ENCODE data around the gene SLC16A11. TPM values are rescaled to one million over a fixed set of nuclear protein-coding genes. Genes with fewer than 3 reads are reported as not detected.
A peak's percentile ranks its signal among the peaks of the same experiment; 100 is the strongest.

Gene SLC16A11
- total and polyA plus RNA-seq, 9 of the 15 experiments (the other 6 are each of a cell fraction or from before 2014, with no cell fraction given): not detected

DNA sequence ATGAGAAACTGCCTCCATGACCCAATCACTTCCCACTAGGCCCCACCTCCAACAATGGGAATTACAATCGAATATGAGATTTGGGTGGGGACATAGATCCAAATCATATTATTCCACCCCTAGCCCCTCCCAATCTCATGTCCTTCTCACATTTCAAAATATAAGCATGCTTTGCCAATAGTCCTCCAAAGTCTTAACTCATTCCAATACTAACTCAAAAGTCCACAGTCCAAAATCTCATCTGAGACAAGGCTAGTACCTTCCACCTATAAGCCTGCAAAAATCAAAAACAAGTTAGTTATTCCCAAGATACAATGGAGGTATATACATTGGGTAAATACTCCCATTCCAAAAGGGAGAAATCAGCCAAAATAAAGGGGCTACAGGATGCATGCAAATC lies 23.3 kb upstream of the SLC16A11 start:
- Histone ChIP-seq H3K27ac (ENCODE audit: extremely low read depth, low read depth, low read length) (no peak overlapping the region), H3K4me1 (replicated peaks in 1 of 2; ENCODE audit: control insufficient read depth in 2 of 2, insufficient read depth in 2 of 2, low read length in 2 of 2) (no peaks in the 10 kb centered on the region), H4K20me1 (replicated peaks; ENCODE audit: control insufficient read depth, insufficient read depth, low read length) (no peaks in the 10 kb centered on the region), H3K27me3 (ENCODE audit: control insufficient read depth in 2 of 2, insufficient read depth in 2 of 2, low read length in 2 of 2) (peaks cover 0 to 48% of the 10 kb centered on the region in 2 experiments), H2AFZ (ENCODE audit: low read depth, low read length) (no peak overlapping the region), H3K9me3 (replicated peaks; ENCODE audit: control insufficient read depth, insufficient read depth, low read depth, low read length) (no peaks in the 10 kb centered on the region), H3K36me3 (ENCODE audit: control insufficient read depth, insufficient read depth, low read length) (no peaks in the 10 kb centered on the region), H3K9ac (ENCODE audit: insufficient read depth in 1 of 2, low read depth in 2 of 2, low read length in 2 of 2) (no peak overlapping the region), H3K4me3 (no peak overlapping the region), H3K79me2 (ENCODE audit: control insufficient read depth, insufficient read depth, low read length) (no peaks in the 10 kb centered on the region), H3K9me1 (ENCODE audit: control insufficient read depth, insufficient read depth, low read length) (no peaks in the 10 kb centered on the region), H3K4me2 (ENCODE audit: insufficient read depth, low read length) (no peak overlapping the region)
- no peak for ATAC-seq
- WGBS (ENCODE audit: insufficient coverage, low coverage, missing lambda C conversion rate): 0% methylated on average over 1 of the region's 1 CpG
- no TSS peak for BruUV-seq (replicated peaks)
- ChIA-PET CTCF (ENCODE audit: low intra/inter-chr PET ratio) (no interaction called here), POLR2A (interaction anchor here (0.5 kb wide), 1 partner anchor 419 kb away, joined by 3 read pairs; no protein-coding TSS in a partner anchor)
- in situ Hi-C loops (cut with MboI): no loop called here
- no peak for DNase-seq (ENCODE audit: extremely low read depth in 1 of 4, low spot score in 3 of 4)
- no peak for TF ChIP-seq NCOR1 (IDR thresholded peaks at IDR 0.05)
- intact Hi-C loops (cut with micrococcal nuclease): no loop called here
- FAIRE-seq: no peak

DNA sequence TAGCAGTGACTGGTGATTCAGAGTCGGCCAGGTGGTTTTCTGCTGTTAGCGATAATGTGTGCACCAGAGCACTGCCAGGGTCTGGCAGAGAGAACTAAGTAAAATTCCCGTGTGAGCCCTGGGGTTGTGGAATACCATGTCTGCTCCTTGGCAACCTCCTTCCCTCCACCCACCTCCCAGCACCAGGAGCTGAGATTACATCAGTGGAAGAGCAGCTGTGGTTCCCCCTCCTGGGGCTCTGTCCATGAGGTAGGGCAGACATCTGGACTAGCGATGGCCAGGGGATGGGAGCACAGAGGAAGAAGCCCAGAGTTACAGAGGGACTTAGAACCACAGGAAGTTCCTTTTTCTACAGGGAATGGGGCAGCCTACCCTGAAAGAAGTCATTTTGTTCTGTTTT lies 20.4 kb upstream of the SLC16A11 start:
- Histone ChIP-seq H3K4me2 (ENCODE audit: insufficient read depth, low read length) (no peak overlapping the region), H3K36me3 (ENCODE audit: control insufficient read depth, insufficient read depth, low read length) (no peaks in the 10 kb centered on the region), H4K20me1 (replicated peaks; ENCODE audit: control insufficient read depth, insufficient read depth, low read length) (0 out of 2 replicates have a peak, but pooled peaks cover 2% of the 10 kb centered on the region), H3K79me2 (ENCODE audit: control insufficient read depth, insufficient read depth, low read length) (no peaks in the 10 kb centered on the region), H3K9me1 (ENCODE audit: control insufficient read depth, insufficient read depth, low read length) (no peaks in the 10 kb centered on the region), H3K4me1 (replicated peaks in 1 of 2; ENCODE audit: control insufficient read depth in 2 of 2, insufficient read depth in 2 of 2, low read length in 2 of 2) (no peaks in the 10 kb centered on the region), H2AFZ (ENCODE audit: low read depth, low read length) (no peak overlapping the region), H3K4me3 (no peak overlapping the region), H3K27ac (ENCODE audit: extremely low read depth, low read depth, low read length) (no peak overlapping the region), H3K9me3 (replicated peaks; ENCODE audit: control insufficient read depth, insufficient read depth, low read depth, low read length) (no peaks in the 10 kb centered on the region), H3K9ac (ENCODE audit: insufficient read depth in 1 of 2, low read depth in 2 of 2, low read length in 2 of 2) (no peak overlapping the region), H3K27me3 (ENCODE audit: control insufficient read depth in 2 of 2, insufficient read depth in 2 of 2, low read length in 2 of 2) (peaks cover 0 to 32% of the 10 kb centered on the region in 2 experiments; a peak in 4 of 5 replicates)
- ATAC-seq: no peak
- no peak for DNase-seq (ENCODE audit: extremely low read depth in 1 of 4, low spot score in 3 of 4)
- TF ChIP-seq CBFA2T3 (IDR thresholded peaks at IDR 0.05) (0 out of 2 replicates have a peak, but pooled peaks have one; percentile 5), SRSF3 (IDR thresholded peaks at IDR 0.05; ENCODE audit: insufficient read depth, low read length) (no peak)
- in situ Hi-C loops (cut with MboI) (no loop called here), intact Hi-C loops (cut with micrococcal nuclease) (no loop called here)
- no peak for FAIRE-seq
- WGBS (ENCODE audit: insufficient coverage, low coverage, missing lambda C conversion rate): 13% methylated on average over 4 of the region's 4 CpGs
- no TSS peak for BruUV-seq (replicated peaks)
- POLR2A ChIA-PET: no interaction called here
- CTCF ChIA-PET (ENCODE audit: low intra/inter-chr PET ratio): no interaction called here
